ENCODE measurements around the gene ATP23. TPM values are rescaled to one million over a fixed set of nuclear protein-coding genes. Genes with fewer than 3 reads are reported as not detected.

ATP23 gene
- 6.1 TPM for total RNA-seq

DNA sequence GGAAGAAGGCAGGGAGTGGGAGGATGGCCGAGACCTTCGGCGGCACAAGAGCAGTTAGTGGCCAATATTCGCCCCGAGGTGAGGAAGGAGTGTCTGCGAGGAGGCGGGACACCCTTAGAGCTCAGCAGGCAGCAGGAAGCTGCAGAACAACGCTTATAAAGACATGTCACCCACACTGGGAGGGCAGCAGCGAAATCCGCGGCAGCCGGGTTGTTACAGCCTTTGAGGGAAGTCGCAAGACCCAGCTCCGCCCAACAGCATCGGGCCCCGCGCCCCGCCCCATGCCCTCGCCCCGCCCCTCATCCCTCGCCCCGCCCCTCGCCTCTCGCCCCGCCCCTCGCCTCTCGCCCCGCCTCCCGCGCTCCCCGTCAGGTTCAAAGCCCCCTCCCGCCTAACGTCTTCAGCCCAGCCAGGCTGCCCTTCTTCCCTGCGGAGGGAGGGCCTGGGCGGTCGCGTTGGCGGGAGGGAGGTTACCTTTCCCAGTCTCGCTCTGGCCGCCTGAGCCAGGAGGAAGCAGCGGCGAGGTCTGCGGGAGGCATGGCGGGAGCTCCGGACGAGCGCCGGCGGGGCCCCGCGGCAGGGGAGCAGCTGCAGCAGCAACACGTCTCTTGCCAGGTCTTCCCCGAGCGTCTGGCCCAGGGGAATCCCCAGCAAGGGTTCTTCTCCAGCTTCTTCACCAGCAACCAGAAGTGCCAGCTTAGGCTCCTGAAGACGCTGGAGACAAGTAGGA lies at the start of gene ATP23:
TSS of gene ATP23 (plus strand) at position 403 of the 730 bp plus-strand sequence. CDS start at position 538, 135 bp downstream.
- FAIRE-seq (no peak), DNase-seq (ENCODE audit: low spot score in 2 of 2) (peak; percentile 81 to 94)

DNA sequence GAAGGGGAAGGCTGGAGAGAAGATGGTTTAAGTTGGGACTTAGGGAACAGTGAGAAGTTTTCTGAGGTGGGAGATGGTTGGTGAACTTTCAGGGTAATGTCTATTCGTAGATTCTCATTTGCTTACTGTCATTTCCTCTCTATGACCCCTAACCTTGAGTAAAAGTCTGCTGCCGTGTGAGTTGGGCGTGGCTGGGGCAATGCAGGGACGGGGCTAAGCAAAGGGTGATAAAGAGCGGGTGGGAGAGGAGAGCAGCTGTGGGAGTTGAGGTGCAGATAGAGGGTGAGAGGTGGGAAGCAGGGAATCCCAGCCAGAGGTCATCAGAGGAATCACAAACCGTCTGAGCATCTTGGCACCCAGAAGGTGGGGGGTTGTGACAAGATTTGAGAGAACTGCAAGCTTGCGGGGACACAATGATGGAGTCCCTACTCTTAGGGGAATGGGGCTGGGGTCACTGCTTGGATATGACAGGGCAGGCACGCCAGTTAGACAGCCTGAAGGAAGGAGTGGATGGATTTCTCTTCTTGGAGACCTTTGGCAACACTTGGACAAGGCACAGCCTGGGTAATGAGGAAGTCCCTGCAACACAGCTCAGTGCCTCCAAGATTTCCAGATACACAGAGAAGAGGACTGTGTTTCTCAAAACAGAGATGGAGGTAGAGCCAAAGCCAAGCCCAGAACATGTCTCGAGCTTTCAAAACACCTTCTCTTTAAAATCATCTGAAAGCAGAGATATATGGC lies 49.0 kb upstream of the ATP23 start:
- FAIRE-seq (no peak), DNase-seq (ENCODE audit: low spot score in 2 of 2) (no peak)

DNA sequence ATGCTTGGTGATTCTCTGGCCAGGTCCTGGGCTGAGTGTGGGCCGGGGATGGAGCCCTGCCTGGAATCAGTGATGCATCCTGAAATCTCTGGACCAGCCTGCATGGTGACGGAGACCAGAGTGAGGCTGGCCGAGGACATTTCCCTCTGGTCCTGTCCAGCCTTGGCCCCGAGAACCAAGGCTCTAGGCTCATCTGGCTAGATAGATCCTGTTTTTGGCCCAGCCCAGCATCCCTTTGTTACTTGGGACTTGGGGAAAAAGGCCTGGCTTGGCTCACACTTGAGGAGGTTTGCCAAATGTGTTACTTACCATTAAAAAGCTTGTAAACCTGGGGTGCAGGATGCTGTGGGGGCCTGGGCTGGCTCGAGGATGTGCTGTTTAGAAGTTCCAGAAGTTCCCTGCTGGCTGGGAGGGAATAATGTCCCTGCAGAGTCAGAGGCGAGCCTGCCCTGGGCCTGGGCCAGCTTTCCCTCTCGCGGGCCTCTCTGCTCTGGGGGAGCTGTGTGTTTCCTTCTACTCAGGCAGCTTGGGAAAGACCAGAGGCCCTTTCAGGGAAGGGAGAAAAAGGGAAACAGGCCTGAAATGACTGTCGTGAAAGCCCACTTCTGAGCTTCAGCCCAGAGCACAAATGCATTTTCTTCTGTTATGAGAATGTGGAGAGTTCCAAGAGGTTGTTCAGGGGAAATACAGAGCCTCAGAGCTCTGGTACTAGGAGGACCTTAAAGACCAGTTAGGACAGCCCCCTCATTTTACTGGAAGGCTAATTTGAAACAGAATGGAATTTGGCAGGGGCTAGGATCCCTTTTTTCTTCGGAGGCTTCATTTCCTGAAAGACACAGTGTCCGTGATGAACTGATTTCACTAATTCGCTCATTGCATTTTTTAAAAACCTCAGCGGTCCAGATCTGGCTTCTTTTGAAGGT lies 47.7 kb upstream of the ATP23 start:
- no peak for FAIRE-seq
- peak; percentile 52 to 53 for DNase-seq (ENCODE audit: low spot score in 2 of 2)

GRCh38 chr12:57894399-57895292 lies 46.7 kb upstream of the ATP23 start:
- no peak for FAIRE-seq
- DNase-seq (ENCODE audit: low spot score in 2 of 2) = no peak

- FAIRE-seq = no peak
- DNase-seq (ENCODE audit: low spot score in 2 of 2) = no peak
Observed at GRCh38 chr12:57895389-57896114, 45.8 kb upstream of the ATP23 start.

DNA sequence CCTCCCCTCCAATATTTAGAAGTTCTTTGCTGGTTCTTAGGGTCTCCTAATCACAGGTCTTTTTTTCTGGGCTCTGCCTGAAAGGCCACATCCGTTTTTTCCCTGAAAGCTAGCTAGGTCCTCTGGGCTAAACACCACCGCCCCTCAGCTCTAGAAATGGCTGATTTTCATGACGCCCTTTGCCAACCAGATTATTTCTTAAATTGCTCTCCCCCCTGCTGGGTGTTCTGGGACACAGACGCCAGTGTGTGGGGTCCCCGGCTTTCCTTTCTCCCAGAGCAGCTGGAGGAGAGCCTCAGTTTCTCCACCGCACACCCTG lies 45.3 kb upstream of the ATP23 start:
- FAIRE-seq (no peak), DNase-seq (ENCODE audit: low spot score in 2 of 2) (no peak)

- DNase-seq (ENCODE audit: low spot score in 2 of 2) (peak; percentile 56 to 62), FAIRE-seq (no peak)
Observed at GRCh38 chr12:57896434-57897201, 44.7 kb upstream of the ATP23 start.

DNA sequence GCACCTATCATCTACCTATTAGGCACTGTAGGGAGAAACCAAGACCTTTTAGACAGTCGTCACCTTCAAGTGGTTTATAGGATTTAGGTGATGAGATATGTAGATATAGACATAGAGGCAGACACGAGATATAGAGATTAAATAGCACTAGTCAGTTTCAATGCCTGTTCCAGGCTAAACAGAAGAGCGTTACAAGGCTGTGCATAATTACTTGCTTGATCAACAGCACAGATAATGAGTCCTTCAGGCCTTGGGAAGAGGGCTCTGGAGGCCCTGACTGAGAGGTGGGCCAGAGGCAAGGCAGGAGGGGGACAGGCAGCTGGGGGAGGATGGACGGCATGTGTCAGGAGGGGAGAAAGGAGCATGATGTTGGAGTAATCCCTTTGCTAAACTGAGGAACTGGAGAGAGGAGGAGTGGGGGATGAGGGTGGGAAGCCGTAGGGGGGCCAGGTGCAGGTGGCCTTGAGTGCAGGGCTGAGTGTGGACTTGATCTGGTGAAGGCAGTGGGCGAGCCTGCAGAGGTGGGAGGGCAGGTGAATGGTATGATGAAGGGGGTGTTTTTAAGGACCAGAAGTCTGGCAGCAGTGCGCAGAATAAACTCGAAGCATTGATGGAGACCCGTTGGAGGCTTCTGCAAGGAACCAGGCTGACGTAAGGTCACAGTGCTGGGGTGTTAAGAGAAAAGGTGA lies 43.9 kb upstream of the ATP23 start:
- FAIRE-seq (no peak), DNase-seq (ENCODE audit: low spot score in 2 of 2) (no peak)

DNA sequence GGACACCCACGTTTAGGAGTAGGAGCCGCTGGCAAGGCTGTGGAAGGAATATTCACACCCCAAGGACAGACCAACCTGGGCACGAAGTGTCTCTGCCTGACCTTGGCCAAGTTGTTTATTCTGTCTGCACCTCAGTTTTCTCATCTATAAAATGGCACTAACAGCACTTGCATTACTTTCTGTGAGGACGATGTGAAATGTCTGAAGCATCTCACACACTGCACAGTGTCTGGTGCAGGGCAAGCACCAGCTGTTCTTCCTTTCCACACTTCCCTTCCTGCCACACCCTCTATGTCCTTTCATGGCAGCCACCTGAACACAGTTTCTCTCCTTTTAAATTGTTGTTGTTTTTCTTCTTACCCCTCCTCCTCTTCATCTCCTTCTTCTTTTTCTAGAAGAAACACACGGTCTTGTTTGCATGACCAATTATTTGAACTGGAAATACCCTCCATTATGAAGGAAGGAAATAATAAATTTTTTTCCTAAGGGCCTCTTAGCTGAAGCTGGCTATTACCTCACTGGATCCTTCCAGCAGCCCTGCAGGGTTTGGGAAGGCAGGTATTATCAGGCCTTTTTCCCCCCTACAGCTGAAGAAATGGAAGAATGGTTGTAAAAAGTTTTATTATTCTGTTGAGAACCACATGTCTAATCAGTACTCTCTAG lies 42.9 kb upstream of the ATP23 start:
- no peak for FAIRE-seq
- DNase-seq (ENCODE audit: low spot score in 2 of 2) = no peak

- FAIRE-seq (no peak), DNase-seq (ENCODE audit: low spot score in 2 of 2) (no peak)
Observed at GRCh38 chr12:57899010-57899662, 42.2 kb upstream of the ATP23 start.

DNA sequence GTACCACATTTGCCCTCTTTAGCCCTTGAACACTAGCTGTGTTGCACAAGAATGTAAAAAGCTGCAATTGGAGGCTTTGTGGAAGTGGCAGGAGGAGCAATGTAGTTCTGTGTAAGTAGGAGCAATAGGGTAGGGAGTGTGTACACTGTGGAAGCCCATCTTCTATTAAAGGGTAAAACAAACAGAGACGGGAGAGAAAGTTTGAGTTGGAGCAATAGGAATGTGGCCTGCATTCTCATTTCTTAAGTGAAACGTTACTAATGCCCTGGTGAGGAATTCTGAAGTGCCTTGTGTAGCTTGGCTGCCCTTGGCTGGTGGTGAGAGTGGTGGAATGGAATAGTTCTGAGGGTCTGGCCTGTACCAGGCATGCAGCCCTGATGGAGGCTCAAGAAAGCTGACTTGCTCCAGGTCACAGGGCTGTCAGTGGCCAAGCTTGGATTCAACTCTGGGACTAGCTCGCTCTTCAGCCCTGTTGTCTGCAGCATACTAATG lies 38.8 kb upstream of the ATP23 start:
- FAIRE-seq (no peak), DNase-seq (ENCODE audit: low spot score in 2 of 2) (no peak)

DNA sequence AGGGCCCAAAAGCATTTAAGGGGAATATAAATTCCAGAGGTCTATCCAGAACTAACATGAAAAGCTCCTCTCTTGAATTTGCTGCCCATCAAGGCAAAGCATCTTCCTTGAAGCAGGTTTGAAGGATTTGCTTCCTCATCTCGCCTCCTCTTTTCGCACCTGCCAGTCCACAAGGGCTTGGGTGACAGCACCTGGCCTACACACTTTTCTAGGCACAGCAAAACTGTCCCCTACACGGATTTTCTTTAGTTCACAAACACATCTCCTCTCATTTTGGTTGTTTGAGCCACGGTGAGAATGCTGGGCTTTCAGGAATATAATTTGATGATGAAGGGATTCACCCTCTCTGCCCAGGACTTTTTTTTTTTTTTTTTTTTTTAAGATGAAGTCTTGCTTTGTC lies 36.9 kb upstream of the ATP23 start:
- FAIRE-seq (no peak), DNase-seq (ENCODE audit: low spot score in 2 of 2) (no peak)

- FAIRE-seq (peak; percentile 50), DNase-seq (ENCODE audit: low spot score in 2 of 2) (peak; percentile 63 to 77)
Observed at GRCh38 chr12:57904848-57905811, 36.2 kb upstream of the ATP23 start.

DNA sequence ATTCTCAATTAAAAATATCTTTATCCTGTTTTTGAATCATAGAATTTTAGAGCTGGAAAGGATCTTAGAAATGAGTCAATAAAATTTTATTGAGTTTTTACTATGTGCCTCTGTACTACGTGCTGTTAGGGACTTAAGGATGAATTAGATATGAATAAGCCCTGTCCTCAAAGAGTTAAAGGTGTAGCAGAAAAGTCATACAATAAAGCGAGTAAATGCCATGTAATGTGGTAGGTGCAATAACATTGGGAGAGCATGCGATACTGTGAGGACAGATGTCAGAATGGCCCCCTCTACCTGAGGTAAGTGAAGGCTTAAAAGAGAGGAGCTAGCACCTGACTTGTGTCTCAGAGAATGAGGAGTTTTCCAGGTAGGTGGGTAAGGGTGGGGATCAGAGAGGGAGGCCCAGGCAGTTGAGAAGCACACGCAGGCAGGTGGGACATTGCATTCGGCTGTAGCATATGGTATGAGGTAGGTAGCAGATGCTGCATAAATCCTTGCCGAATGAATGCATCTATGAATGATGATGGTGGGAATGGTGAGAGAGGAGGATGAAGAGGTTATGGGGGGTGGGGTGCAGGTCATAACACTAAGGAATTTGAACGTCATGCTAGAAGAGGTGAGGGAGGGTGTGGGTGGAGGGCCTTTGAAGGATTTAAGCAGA lies 35.4 kb upstream of the ATP23 start:
- FAIRE-seq (no peak), DNase-seq (ENCODE audit: low spot score in 2 of 2) (no peak)

- DNase-seq (ENCODE audit: low spot score in 2 of 2) (no peak), FAIRE-seq (no peak)
Observed at GRCh38 chr12:57906821-57907220, 34.5 kb upstream of the ATP23 start.
